ENCODE data around the gene GCDH.
"Not testable (repeated sequence)": the region's sequence is repeated elsewhere in the genome, so short reads cannot be mapped to it uniquely, and the experiment has no call there.

GCDH gene

DNA sequence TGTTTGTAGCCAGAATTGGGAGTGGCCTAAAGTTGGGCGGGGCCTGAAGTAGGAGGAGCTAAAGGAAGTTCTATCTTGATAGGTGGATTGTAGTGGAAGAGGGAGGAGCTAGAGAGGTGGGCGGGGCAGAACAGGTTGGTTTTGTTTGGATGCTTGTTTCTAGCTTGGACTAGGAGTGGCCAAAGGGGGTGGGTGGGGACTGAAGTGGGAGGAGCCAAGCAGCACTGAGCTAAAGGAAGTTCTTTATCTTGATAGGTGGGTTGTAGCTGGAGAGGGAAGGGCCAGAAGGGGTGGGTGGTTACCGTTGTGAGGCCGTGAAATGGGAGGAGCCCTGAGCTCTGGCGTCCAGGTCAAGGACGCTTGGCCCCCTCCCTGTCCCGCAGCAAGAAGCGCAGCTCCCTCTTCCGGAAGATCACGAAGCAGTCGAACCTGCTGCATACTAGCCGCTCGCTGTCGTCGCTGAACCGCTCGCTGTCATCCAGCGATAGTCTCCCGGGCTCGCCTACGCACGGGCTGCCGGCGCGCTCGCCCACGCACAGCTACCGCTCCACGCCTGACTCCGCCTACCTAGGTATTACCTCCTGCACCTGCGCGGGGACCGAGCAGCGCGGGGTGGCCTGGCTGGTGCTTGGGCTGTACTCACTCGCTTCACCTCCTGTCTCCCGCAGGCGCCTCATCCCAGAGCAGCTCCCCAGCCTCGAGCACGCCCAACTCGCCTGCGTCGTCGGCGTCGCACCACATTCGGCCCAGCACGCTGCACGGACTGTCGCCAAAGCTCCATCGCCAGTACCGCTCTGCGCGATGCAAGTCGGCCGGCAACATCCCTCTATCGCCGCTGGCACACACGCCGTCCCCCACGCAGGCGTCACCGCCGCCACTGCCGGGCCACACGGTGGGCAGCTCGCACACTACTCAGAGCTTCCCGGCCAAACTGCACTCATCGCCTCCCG is 17.7 kb upstream of the GCDH start:
- peak; percentile 76 for DNase-seq

GRCh38 chr19:12873891-12874745 is 16.8 kb upstream of the GCDH start:
- DNase-seq: no peak

DNA sequence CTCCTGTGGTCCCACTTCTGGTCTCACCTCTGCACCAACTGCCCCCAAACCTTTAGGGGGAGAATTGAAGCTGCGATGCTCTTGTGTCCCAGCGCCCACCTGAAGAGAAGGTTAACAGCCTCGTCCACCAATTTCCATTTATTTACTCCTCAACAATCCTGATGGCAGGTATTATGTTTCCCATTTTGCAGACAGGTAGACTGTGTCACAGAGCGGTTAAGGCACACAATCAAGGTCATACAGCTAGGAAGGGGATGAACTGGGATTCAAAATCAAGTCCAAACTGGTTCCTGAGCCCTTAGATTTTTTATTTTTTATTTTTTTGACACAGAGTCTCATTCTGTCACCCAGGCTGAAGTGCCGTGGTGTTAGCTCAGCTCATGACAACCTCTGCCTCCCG is 15.9 kb upstream of the GCDH start:
- DNase-seq: no peak

DNA sequence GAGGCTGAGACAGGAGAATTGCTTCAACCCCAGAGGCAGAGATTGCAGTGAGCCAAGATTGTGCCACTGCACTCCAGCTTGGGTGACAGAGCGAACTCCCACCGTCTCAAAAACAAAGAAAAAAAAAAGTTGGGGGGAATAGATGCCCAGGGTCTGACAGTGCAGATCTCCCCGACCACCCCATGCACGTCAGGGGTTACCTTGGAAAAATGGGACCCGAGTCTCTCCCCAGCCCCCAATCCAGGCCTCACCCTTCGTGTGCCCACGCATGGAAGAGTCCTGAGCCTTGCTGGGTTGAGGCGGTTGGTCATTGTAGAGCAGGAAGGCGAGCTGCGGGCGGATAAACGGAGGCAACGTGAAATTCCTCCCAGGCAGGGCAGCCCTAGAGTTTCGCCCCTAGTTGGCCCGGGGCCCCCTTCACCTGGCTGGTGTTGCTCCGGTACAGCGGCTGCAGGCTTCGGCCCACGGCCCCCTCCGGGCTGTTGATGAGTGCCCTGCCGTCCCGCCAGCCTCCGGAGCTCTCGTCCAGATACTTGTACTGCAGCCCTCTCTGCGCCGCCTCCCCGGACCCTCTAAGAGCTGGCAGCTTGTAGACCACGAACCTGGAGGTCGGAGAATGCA is 10.3 kb upstream of the GCDH start:
- DNase-seq: peak; percentile 23

GRCh38 chr19:12881172-12881808 is 9.7 kb upstream of the GCDH start, which contains the start of gene DNASE2:
Gene DNASE2, minus strand, starts transcription at chr19:12881449. Its CDS starts 74 bp downstream, at chr19:12881375.
- peak; percentile 94 for DNase-seq

DNA sequence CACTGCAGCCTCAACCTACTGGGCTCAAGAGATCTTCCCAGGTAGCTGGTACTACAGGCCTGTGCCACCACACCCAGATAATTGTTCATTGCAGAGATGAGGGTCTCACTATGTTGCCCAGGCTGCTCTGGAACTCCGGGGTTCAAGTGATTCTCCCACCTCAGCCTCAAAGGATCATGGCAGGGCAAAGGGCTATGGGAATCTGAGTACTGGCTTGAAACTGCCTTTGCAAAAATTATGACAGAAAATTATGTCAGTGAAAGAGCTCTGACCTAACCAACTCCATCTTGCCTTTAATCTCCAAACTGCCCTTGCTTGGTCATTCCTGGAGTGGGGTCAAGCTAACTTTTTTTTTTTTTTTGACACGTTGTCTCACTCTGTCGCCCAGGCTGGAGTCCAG is 8.4 kb upstream of the GCDH start:
- no peak for DNase-seq

GRCh38 chr19:12884202-12884601 is 6.8 kb upstream of the GCDH start:
- DNase-seq: no peak

GRCh38 chr19:12884627-12884925 is 6.4 kb upstream of the GCDH start:
- no peak for DNase-seq

- peak; percentile 51 for DNase-seq
These were observed 5.8 kb upstream of the GCDH start for GRCh38 chr19:12884926-12885748.

DNA sequence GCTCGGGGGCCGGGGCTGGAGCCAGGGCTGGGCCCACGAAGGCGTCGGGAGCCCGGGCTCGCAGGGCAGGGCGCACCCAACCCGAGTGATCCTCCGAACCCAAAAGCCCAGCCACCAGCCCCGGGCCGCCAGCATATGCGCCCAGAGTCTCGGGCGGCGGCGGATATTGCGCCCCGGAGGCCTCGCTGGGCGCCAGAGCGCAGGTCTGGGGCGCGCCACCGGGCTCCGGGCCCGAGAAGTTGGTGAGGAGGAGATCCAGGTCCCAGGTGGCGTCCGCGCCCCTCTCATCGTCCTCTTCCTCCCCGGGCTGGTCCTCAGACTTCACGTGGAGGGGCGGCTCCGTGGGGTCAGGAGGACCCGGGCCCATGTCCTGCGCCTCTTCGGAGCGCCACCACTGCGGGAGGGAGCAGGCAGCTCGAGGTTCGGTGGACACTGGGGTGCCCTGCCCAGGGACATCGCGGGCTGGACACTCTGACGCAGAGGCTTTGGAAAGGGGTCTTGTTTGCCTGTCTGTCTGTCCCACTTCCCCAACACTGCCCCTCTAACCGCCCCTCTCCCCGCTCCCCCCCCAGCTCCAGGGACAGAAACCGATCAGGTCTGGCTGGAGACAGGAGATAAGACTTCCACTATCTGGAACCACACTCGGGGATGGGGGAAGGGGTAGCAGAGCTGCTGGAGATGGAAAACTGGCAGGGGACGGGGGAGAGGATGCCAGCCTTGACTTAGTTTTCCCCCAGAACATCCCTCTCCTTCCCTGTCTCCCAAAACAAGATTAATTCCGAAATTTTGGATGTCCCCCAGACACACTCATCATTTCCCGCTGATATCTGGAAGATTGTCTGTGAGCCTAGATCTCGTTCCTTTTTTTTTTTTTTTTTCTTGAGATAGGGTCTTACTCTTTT is 5.0 kb upstream of the GCDH start:
- DNase-seq: no peak

- no peak for DNase-seq
These were observed 4.3 kb upstream of the GCDH start for GRCh38 chr19:12886651-12886968.

- DNase-seq: no peak
These were observed 3.8 kb upstream of the GCDH start, which contains the start of gene KLF1 for GRCh38 chr19:12886969-12887747. Gene KLF1, minus strand, starts transcription at chr19:12887201. Its CDS starts 61 bp downstream, at chr19:12887140.

- DNase-seq: no peak
These were observed 2.9 kb upstream of the GCDH start for GRCh38 chr19:12888006-12888603.

DNA sequence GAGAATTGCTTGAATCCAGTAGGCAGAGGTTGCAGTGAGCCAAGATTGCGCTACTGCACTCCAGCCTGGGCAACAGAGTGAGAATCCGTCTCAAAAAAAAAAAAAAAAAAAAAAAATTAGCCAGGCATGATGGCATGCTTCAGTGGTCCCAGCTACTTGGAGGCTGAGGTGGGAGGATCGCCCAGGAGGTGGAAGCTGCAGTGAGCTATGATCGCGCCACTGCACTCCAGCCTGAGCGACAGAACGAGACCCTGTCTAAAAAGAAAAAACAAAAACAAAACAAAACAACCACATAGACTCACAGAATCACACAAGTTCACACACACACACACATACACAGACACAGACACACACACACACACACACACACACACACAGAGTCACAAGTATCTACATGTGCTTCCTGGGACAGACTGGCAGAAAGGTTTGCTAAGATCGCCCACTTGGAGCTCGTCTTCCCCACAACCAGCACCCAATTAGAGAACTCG is 617 bp upstream of the GCDH start:
- DNase-seq: not testable (repeated sequence)

- DNase-seq: no peak
These were observed 627 bp downstream of the GCDH start for GRCh38 chr19:12891553-12892021.

- DNase-seq: no peak
These were observed 2.6 kb downstream of the GCDH start for GRCh38 chr19:12893582-12893981.

DNA sequence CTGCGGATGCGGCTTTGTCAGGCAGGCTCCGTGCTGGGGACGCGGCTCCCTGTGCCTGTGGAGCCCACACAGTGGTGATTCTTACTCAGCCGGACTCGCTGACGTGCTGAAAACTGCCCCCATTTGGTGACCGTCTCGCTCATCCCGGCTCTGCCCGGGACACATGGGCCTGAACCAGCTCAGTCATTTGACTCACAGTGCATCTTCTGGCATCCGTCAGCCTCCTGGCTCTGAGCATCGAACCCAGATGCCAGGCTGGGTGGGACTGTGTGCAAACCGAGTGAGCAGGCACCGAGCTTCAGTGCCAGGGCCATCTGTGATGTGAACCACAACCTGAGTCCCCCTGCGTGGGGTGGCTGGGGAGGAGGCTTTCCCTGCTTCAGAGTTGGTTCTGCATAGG is 5.5 kb downstream of the GCDH start:
- DNase-seq: no peak

DNA sequence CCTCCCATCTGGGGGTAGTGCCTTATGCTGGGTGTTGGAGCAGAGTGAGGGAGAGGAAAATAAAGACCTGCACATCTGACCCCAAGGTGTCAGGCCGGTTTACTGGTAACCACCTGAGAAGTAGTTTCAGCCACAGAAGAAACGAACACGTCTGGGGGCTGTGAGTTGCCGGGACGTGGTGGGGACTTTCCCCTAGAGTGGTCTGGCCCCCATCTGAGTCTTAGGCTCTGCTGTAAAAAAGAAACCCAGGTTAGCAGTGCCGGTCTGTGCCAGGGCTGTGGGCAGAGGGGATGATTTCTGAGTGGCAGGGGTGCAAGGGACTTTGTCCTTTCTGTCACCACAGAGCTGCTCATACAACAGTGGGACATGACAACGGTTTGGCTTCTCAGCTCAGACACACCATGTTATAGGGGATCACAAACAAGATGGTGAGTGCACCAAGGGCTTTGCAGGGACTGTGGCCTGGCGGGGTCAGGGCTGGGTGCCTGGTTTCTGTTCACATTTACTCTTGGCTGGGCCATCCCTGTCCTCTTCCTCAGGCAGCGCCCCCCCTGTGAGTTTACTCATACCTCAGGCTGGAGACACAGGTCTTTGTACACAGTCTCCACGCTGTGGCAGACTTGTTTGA is 9.0 kb downstream of the GCDH start:
- DNase-seq: no peak

GRCh38 chr19:12907166-12907565 is 16.2 kb downstream of the GCDH start:
- no peak for DNase-seq
